Endodermal cell (in vitro differentiated cells): ENCODE measurements around the gene LARP6. TPM values are rescaled to one million over a fixed set of nuclear protein-coding genes. Genes with fewer than 3 reads are reported as not detected.

Source experiments
- DNase-seq: peaks from one replicate; pipeline ENCODE4 v3.0.0-alpha.2; 2017
- H3K27ac ChIP-seq: 2 replicates; pipeline ENCODE4 v1.5.1; 2013; ENCODE audit warnings: mild to moderate bottlenecking, low read depth, low read length, moderate library complexity
- H3K27me3 ChIP-seq: 2 replicates; pipeline ENCODE4 v1.6.1; 2013; ENCODE audit warnings: mild to moderate bottlenecking, low read length, moderate library complexity; ENCODE audit not compliant: insufficient read depth, control insufficient read depth, poor library complexity, severe bottlenecking
- H3K36me3 ChIP-seq: 2 replicates; pipeline ENCODE4 v1.7.0; 2013; ENCODE audit warnings: mild to moderate bottlenecking, low read length, moderate library complexity; ENCODE audit not compliant: control insufficient read depth, insufficient read depth
- H3K4me1 ChIP-seq: one replicate; pipeline ENCODE4 v1.7.0; 2013; ENCODE audit warnings: low read length; ENCODE audit not compliant: control insufficient read depth, insufficient read depth
- H3K4me3 ChIP-seq: 2 replicates; pipeline ENCODE4 v1.5.1; 2013; ENCODE audit warnings: mild to moderate bottlenecking, low read length, moderate library complexity
- H3K9ac ChIP-seq: 2 replicates; pipeline ENCODE4 v1.6.1; 2013; ENCODE audit warnings: mild to moderate bottlenecking, low read length, moderate library complexity; ENCODE audit not compliant: poor library complexity, severe bottlenecking; ENCODE audit errors: extremely low read depth
- H3K9me3 ChIP-seq: 2 replicates; pipeline ENCODE4 v1.6.1; 2013; ENCODE audit warnings: mild to moderate bottlenecking, low read length, moderate library complexity; ENCODE audit not compliant: control insufficient read depth
- H3K27ac Mint-ChIP-seq: 2 replicates; pipeline ENCODE4 v1.8.0; 2020; ENCODE audit warnings: mixed read lengths
- H3K27me3 Mint-ChIP-seq: 2 replicates; pipeline ENCODE4 v1.8.0; 2021; ENCODE audit warnings: mild to moderate bottlenecking, mixed read lengths; ENCODE audit not compliant: insufficient read depth
- H3K36me3 Mint-ChIP-seq: 2 replicates; pipeline ENCODE4 v1.8.0; 2020; ENCODE audit warnings: low read depth, mixed read lengths
- H3K4me1 Mint-ChIP-seq: 2 replicates; pipeline ENCODE4 v1.8.0; 2020; ENCODE audit warnings: mixed read lengths
- H3K4me3 Mint-ChIP-seq: 2 replicates; pipeline ENCODE4 v1.8.0; 2020; ENCODE audit warnings: mild to moderate bottlenecking, moderate library complexity, mixed read lengths
- H3K9me3 Mint-ChIP-seq: 2 replicates; pipeline ENCODE4 v1.8.0; 2020; ENCODE audit warnings: mild to moderate bottlenecking, mixed read lengths
- CTCF ChIP-seq: fragments of 200-600 bp; sonication (generic); conservative IDR thresholded peaks from 2 replicates; pipeline ENCODE4 v1.5.0; 2021; ENCODE audit warnings: antibody characterized with exemption, mild to moderate bottlenecking
- WGBS, 2 experiments: methylation state at CpG; one replicate each; pipeline versions ENCODE4 v1.1.5 to v1.1.7; 2013; ENCODE audit warnings: missing lambda C conversion rate in 2 of 2, mixed read lengths in 1 of 2; ENCODE audit not compliant: insufficient coverage in 1 of 2, insufficient read length in 1 of 2; 5-methylcytosine and 5-hydroxymethylcytosine counted together
- total RNA-seq, 2 donors: library from RNA; stranded (reverse); fragmentation: NEBNext Ultra II Directional in 1 of 2; extraction: Animal tissue kit (Norgen Biotek cat#: 25700) in 1 of 2; gene quantifications; 2 replicates in 1 of 2; 3 replicates in 1 of 2; pipeline ENCODE4 v1.2.1, GENCODE V29; 2021

The LARP6 gene
- total RNA-seq, 2 donors from 2014 or later = 24.0 to 24.9 TPM

GRCh38 chr15:70794596-70795310 is 59.2 kb downstream of the LARP6 start:
- Mint-ChIP-seq H3K9me3 (no peaks in the 10 kb centered on the region), H3K4me3 (no peak overlapping the region), H3K27ac (no peak overlapping the region), H3K4me1 (peaks cover 4% of the 10 kb centered on the region), H3K27me3 (peaks cover 1% of the 10 kb centered on the region), H3K36me3 (no peaks in the 10 kb centered on the region)
- no peak for DNase-seq
- H3K9me3 ChIP-seq = no peaks in the 10 kb centered on the region
- H3K36me3 ChIP-seq = no peaks in the 10 kb centered on the region
- WGBS, 2 experiments = 90 to 97% methylated on average over 5 to 12 of the region's 12 CpGs
- no peaks in the 10 kb centered on the region for H3K4me1 ChIP-seq
- no peaks in the 10 kb centered on the region for H3K27me3 ChIP-seq
- no peak overlapping the region for H3K9ac ChIP-seq
- H3K27ac ChIP-seq = no peak overlapping the region
- H3K4me3 ChIP-seq = no peak overlapping the region
- no peak for TF ChIP-seq CTCF

GRCh38 chr15:70793694-70794093 is 60.3 kb downstream of the LARP6 start:
- no peak for TF ChIP-seq CTCF
- Mint-ChIP-seq H3K27me3 (peaks cover 1% of the 10 kb centered on the region), H3K36me3 (no peaks in the 10 kb centered on the region), H3K4me1 (peaks cover 4% of the 10 kb centered on the region), H3K9me3 (no peaks in the 10 kb centered on the region), H3K4me3 (no peak overlapping the region), H3K27ac (no peak overlapping the region)
- no peak overlapping the region for H3K9ac ChIP-seq
- H3K27me3 ChIP-seq = no peaks in the 10 kb centered on the region
- no peak overlapping the region for H3K27ac ChIP-seq
- no peaks in the 10 kb centered on the region for H3K36me3 ChIP-seq
- no peaks in the 10 kb centered on the region for H3K4me1 ChIP-seq
- 87 to 100% methylated on average over 2 to 6 of the region's 6 CpGs for WGBS, 2 experiments
- no peak for DNase-seq
- H3K4me3 ChIP-seq = no peak overlapping the region
- H3K9me3 ChIP-seq = no peaks in the 10 kb centered on the region

- no peak overlapping the region for H3K4me3 Mint-ChIP-seq
- Histone ChIP-seq H3K4me1 (no peaks in the 10 kb centered on the region), H3K36me3 (no peaks in the 10 kb centered on the region), H3K4me3 (no peak overlapping the region), H3K9ac (no peak overlapping the region), H3K27me3 (no peaks in the 10 kb centered on the region), H3K27ac (no peak overlapping the region), H3K9me3 (no peaks in the 10 kb centered on the region)
- no peaks in the 10 kb centered on the region for H3K9me3 Mint-ChIP-seq
- no peak overlapping the region for H3K27ac Mint-ChIP-seq
- WGBS, 2 experiments = 89 to 92% methylated on average over 2 of the region's 2 CpGs
- no peaks in the 10 kb centered on the region for H3K36me3 Mint-ChIP-seq
- no peaks in the 10 kb centered on the region for H3K4me1 Mint-ChIP-seq
- no peak for DNase-seq
- no peak for TF ChIP-seq CTCF
- peaks cover 1% of the 10 kb centered on the region for H3K27me3 Mint-ChIP-seq
Measured at GRCh38 chr15:70792171-70792573, 61.8 kb downstream of the LARP6 start.
